Fibroblast of pulmonary artery (primary cell): ENCODE measurements around the gene STX16.

Experiments used
- DNase-seq: peaks from one replicate; pipeline ENCODE4 v3.0.0-alpha.2; 2010; ENCODE audit warnings: low read depth
- H3K4me3 ChIP-seq: replicated peaks from 2 replicates; pipeline ENCODE4 v1.5.1; 2011; ENCODE audit warnings: low read depth, mild to moderate bottlenecking, control low read depth, low read length, moderate library complexity
- TF ChIP-seq, protein P1 (sequence below): IDR thresholded peaks from 2 replicates; pipeline ENCODE4 v1.5.1; 2011; ENCODE audit warnings: mild to moderate bottlenecking, control low read depth, low read length, inconsistent platforms; ENCODE audit errors: missing control alignments

The STX16 gene

DNA sequence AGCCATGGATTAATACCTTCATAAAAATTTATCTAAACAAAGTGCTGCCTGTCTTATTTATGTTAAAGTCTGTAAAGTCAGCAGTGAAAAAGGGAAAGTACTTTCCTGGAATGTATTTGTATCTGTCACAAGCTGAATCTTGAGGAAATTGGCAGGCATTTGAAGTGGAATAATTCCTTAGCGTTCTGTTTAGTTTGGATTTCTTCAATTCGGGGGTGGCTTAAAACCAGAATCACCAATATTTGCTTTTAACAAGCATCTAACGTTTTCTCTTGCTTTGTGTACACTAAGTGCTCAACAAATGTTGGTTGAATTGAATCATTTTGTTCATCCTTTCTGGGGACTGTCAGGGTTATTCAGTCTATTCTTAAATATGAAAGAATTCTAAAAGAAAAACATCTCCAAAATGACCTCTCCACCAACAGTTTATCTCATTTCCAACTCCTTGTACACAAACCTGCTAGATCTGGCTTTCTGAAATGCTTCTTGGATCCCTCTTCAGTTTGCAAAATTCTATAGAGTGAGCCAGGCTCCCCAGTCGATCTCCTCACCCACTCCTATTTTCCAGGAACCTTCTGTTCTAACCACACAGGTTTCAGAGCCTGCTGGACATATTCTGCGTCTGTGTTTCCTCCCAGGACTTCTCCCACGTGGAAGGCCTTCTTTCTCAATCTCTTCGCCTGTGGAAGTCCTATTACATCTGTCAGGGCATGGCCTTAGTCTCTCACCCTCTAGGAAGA is 39.5 kb downstream of the STX16 start:
- no peak overlapping the region for H3K4me3 ChIP-seq
- TF ChIP-seq, protein P1, sequence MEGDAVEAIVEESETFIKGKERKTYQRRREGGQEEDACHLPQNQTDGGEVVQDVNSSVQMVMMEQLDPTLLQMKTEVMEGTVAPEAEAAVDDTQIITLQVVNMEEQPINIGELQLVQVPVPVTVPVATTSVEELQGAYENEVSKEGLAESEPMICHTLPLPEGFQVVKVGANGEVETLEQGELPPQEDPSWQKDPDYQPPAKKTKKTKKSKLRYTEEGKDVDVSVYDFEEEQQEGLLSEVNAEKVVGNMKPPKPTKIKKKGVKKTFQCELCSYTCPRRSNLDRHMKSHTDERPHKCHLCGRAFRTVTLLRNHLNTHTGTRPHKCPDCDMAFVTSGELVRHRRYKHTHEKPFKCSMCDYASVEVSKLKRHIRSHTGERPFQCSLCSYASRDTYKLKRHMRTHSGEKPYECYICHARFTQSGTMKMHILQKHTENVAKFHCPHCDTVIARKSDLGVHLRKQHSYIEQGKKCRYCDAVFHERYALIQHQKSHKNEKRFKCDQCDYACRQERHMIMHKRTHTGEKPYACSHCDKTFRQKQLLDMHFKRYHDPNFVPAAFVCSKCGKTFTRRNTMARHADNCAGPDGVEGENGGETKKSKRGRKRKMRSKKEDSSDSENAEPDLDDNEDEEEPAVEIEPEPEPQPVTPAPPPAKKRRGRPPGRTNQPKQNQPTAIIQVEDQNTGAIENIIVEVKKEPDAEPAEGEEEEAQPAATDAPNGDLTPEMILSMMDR: no peak
- peak; percentile 71 for DNase-seq

- H3K4me3 ChIP-seq: no peak overlapping the region
- DNase-seq: peak; percentile 67
- TF ChIP-seq, protein P1: no peak
These were observed 40.9 kb downstream of the STX16 start for GRCh38 chr20:58691773-58692578.

DNA sequence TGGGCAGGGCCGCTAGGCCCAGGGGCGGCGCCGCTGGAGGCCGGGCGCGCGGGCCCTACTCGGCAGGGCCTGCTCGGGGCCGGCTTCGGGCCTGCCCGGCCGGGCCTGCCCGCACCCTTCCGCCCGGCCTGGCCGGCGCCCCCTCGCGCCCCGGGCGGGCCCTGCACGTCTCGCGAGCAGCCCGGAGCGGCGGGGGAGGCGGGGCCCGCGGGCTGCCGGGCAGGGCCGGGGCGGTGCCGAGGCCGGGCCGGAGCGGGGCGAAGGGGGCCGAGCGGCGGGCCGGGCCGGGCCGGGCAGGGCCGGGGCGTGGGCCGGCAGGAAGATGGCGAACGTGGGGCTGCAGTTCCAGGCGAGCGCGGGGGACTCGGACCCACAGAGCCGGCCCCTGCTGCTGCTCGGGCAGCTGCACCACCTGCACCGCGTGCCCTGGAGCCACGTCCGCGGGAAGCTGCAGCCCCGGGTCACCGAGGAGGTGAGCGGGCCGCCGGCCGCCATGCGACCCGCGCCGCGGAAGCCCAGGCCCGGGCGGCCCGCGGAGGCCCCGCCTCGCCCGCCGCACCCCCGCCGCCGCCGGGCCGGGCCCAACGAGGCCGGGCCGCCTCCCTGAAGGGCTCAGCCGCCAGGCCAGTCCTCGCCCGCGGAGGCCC is 41.6 kb downstream of the STX16 start, which contains the start of gene NPEPL1:
NPEPL1 (plus strand) TSS at position 222 of the 647 bp plus-strand sequence; CDS start at position 323, 101 bp downstream.
- DNase-seq: peak; percentile 72

GRCh38 chr20:58693226-58694006 is 42.3 kb downstream of the STX16 start:
- TF ChIP-seq, protein P1: no peak

More for the DNA sequence above, 41.6 kb downstream of the STX16 start, which contains the start of gene NPEPL1:
- H3K4me3 ChIP-seq: peak within 1 kb of the TSS; percentile 44
- TF ChIP-seq, protein P1: no peak

GRCh38 chr20:58694241-58695083 is 43.4 kb downstream of the STX16 start:
- DNase-seq: no peak
- no peak overlapping the region for H3K4me3 ChIP-seq
- TF ChIP-seq, protein P1: no peak

More at GRCh38 chr20:58693226-58694006, 42.3 kb downstream of the STX16 start:
- no peak for DNase-seq
- H3K4me3 ChIP-seq: peak overlapping the region; percentile 44
